ENCODE results near the gene PRSS8.
"Not testable (repeated sequence)": the region's sequence is repeated elsewhere in the genome, so short reads cannot be mapped to it uniquely, and the experiment has no call there.

Gene PRSS8

GRCh38 chr16:31157136-31157535, 21.6 kb upstream of the PRSS8 start:
- in situ Hi-C loops (cut with HindIII; ENCODE audit: low pct_ligation_motif_present, low sequenced_read_pairs) = no loop called here
- TF ChIP-seq, protein P1, sequence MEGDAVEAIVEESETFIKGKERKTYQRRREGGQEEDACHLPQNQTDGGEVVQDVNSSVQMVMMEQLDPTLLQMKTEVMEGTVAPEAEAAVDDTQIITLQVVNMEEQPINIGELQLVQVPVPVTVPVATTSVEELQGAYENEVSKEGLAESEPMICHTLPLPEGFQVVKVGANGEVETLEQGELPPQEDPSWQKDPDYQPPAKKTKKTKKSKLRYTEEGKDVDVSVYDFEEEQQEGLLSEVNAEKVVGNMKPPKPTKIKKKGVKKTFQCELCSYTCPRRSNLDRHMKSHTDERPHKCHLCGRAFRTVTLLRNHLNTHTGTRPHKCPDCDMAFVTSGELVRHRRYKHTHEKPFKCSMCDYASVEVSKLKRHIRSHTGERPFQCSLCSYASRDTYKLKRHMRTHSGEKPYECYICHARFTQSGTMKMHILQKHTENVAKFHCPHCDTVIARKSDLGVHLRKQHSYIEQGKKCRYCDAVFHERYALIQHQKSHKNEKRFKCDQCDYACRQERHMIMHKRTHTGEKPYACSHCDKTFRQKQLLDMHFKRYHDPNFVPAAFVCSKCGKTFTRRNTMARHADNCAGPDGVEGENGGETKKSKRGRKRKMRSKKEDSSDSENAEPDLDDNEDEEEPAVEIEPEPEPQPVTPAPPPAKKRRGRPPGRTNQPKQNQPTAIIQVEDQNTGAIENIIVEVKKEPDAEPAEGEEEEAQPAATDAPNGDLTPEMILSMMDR (IDR thresholded peaks at IDR 0.05; ENCODE audit: low read depth, low read length, missing control alignments) = no peak
- Histone ChIP-seq H3K27ac (no peak overlapping the region), H3K36me3 (replicated peaks) (no peaks in the 10 kb centered on the region), H3K27me3 (replicated peaks) (no peaks in the 10 kb centered on the region), H3K4me3 (ENCODE audit: low read depth, low read length) (no peak overlapping the region)
- DNase-seq = no peak

- DNase-seq; H3K36me3 ChIP-seq (replicated peaks); H3K27ac ChIP-seq; in situ Hi-C loops (cut with HindIII; ENCODE audit: low pct_ligation_motif_present, low sequenced_read_pairs); H3K4me3 ChIP-seq (ENCODE audit: low read depth, low read length): not testable (repeated sequence)
- H3K27me3 ChIP-seq (replicated peaks) = peaks cover 11% of the 10 kb centered on the region
Measured at GRCh38 chr16:31150976-31151375, 15.4 kb upstream of the PRSS8 start.

GRCh38 chr16:31149894-31150890, 14.7 kb upstream of the PRSS8 start, which contains the start of gene PRSS36:
Gene PRSS36, minus strand, starts transcription at chr16:31150066. Its CDS starts 31 bp downstream, at chr16:31150035.
- H3K27me3 ChIP-seq (replicated peaks) = peaks cover 11% of the 10 kb centered on the region
- DNase-seq = no peak
- TF ChIP-seq, protein P1 (IDR thresholded peaks at IDR 0.05; ENCODE audit: low read depth, low read length, missing control alignments) = no peak
- no peak within 1 kb of the TSS for H3K27ac ChIP-seq
- H3K4me3 ChIP-seq (ENCODE audit: low read depth, low read length) = no peak within 1 kb of the TSS
- in situ Hi-C loops (cut with HindIII; ENCODE audit: low pct_ligation_motif_present, low sequenced_read_pairs) = no loop called here
- no peaks in the 10 kb centered on the region for H3K36me3 ChIP-seq (replicated peaks)

- Histone ChIP-seq H3K27ac (no peak overlapping the region), H3K4me3 (ENCODE audit: low read depth, low read length) (no peak overlapping the region), H3K27me3 (replicated peaks) (peaks cover 11% of the 10 kb centered on the region), H3K36me3 (replicated peaks) (no peaks in the 10 kb centered on the region)
- DNase-seq = no peak
- in situ Hi-C loops (cut with HindIII; ENCODE audit: low pct_ligation_motif_present, low sequenced_read_pairs) = no loop called here
- TF ChIP-seq, protein P1 (IDR thresholded peaks at IDR 0.05; ENCODE audit: low read depth, low read length, missing control alignments) = no peak
Measured at GRCh38 chr16:31149332-31149731, 13.8 kb upstream of the PRSS8 start.

DNA sequence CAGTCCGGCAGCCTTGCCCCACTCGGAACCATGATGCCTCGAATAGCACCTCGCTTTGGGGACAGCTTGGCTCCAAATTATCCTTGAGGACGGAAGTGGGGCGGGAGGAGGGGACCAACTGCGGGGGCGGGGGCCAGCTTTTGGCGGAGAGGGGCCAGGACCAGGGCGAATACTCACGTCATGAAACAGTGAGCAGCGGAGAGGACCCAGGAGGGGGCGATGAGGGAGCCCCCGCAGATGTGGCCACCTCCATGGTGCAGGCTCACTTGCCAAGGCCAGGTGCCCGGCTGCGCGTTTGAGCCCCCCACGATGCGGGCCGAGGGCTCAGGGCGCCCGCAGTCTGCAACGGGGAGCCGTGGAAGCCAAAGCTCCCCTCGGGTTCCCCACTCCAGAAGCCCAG, 13.4 kb upstream of the PRSS8 start:
- Histone ChIP-seq H3K27ac (no peak overlapping the region), H3K36me3 (replicated peaks) (no peaks in the 10 kb centered on the region), H3K4me3 (ENCODE audit: low read depth, low read length) (no peak overlapping the region), H3K27me3 (replicated peaks) (peaks cover 11% of the 10 kb centered on the region)
- DNase-seq = no peak
- TF ChIP-seq, protein P1 (IDR thresholded peaks at IDR 0.05; ENCODE audit: low read depth, low read length, missing control alignments) = no peak
- in situ Hi-C loops (cut with HindIII; ENCODE audit: low pct_ligation_motif_present, low sequenced_read_pairs) = no loop called here

DNA sequence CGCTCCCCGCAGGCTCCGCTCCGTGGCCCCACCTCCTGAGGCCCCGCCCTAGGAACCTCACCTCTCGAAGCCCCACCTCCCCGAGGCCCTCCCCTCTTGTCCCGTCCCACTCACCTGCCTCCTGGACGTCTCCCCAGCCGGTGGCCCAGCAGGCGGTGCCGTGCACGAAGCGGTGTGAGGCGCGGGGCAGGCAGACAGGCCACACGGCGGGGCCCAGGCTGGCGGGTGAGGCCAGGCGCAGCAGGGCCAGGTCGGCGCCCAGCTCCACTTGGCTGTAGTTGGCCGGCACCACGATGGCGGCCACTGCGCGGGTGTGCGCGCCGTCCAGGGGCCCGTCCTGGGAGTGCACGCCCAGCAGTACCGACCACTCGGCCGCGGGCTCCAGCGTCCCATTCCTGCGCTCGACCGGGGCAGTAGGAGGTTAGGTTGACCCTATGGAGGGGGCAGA, 12.8 kb upstream of the PRSS8 start:
- H3K36me3 ChIP-seq (replicated peaks) = no peaks in the 10 kb centered on the region
- DNase-seq = no peak
- H3K27me3 ChIP-seq (replicated peaks) = peaks cover 11% of the 10 kb centered on the region
- no peak overlapping the region for H3K27ac ChIP-seq
- TF ChIP-seq, protein P1 (IDR thresholded peaks at IDR 0.05; ENCODE audit: low read depth, low read length, missing control alignments) = no peak
- H3K4me3 ChIP-seq (ENCODE audit: low read depth, low read length) = no peak overlapping the region
- in situ Hi-C loops (cut with HindIII; ENCODE audit: low pct_ligation_motif_present, low sequenced_read_pairs) = no loop called here

Measured in brain microvascular endothelial cell (primary cell).